IPS-18c (cell line): ENCODE data around the gene HDAC2.
"Not testable (repeated sequence)": the region's sequence is repeated elsewhere in the genome, so short reads cannot be mapped to it uniquely, and the experiment has no call there.

ENCODE experiments used
- H3K4me3 ChIP-seq: 2 replicates; pipeline ENCODE4 v1.7.0; 2013; ENCODE audit warnings: low read depth, mild to moderate bottlenecking, low read length, moderate library complexity; ENCODE audit not compliant: insufficient read depth
- H3K9me3 ChIP-seq: one replicate; pipeline ENCODE4 v1.6.1; 2013; ENCODE audit warnings: mild to moderate bottlenecking, low read length, moderate library complexity; ENCODE audit not compliant: control insufficient read depth, insufficient read depth

Gene HDAC2

GRCh38 chr6:113931907-113932306 lies 39.0 kb downstream of the HDAC2 start:
- H3K4me3 ChIP-seq, H3K9me3 ChIP-seq: not testable (repeated sequence)

GRCh38 chr6:113930183-113930582 lies 40.8 kb downstream of the HDAC2 start:
- H3K4me3 ChIP-seq, result no peak overlapping the region
- no peaks in the 10 kb centered on the region for H3K9me3 ChIP-seq

- Histone ChIP-seq H3K9me3 (no peaks in the 10 kb centered on the region), H3K4me3 (no peak overlapping the region)
Measured at GRCh38 chr6:113927001-113927400, 43.9 kb downstream of the HDAC2 start.

GRCh38 chr6:113925378-113925777 lies 45.6 kb downstream of the HDAC2 start:
- no peaks in the 10 kb centered on the region for H3K9me3 ChIP-seq

GRCh38 chr6:113924312-113924723 lies 46.6 kb downstream of the HDAC2 start:
- no peak overlapping the region for H3K4me3 ChIP-seq
- no peaks in the 10 kb centered on the region for H3K9me3 ChIP-seq

More at GRCh38 chr6:113925378-113925777, 45.6 kb downstream of the HDAC2 start:
- no peak overlapping the region for H3K4me3 ChIP-seq

- Histone ChIP-seq H3K4me3 (no peak overlapping the region), H3K9me3 (no peaks in the 10 kb centered on the region)
Measured at GRCh38 chr6:113923526-113923925, 47.4 kb downstream of the HDAC2 start.

- Histone ChIP-seq H3K4me3 (no peak overlapping the region), H3K9me3 (no peaks in the 10 kb centered on the region)
Measured at GRCh38 chr6:113921299-113921904, 49.5 kb downstream of the HDAC2 start.

- H3K9me3 ChIP-seq, result no peaks in the 10 kb centered on the region
Measured at GRCh38 chr6:113920663-113921267, 50.2 kb downstream of the HDAC2 start.

GRCh38 chr6:113910285-113910684 lies 60.7 kb downstream of the HDAC2 start:
- not testable (repeated sequence) for H3K9me3 ChIP-seq, H3K4me3 ChIP-seq

More at GRCh38 chr6:113920663-113921267, 50.2 kb downstream of the HDAC2 start:
- H3K4me3 ChIP-seq, result no peak overlapping the region

GRCh38 chr6:113909224-113909856 lies 61.6 kb downstream of the HDAC2 start:
- Histone ChIP-seq H3K4me3 (no peak overlapping the region), H3K9me3 (no peaks in the 10 kb centered on the region)

GRCh38 chr6:113908801-113909200 lies 62.1 kb downstream of the HDAC2 start:
- Histone ChIP-seq H3K4me3 (no peak overlapping the region), H3K9me3 (no peaks in the 10 kb centered on the region)

GRCh38 chr6:113907102-113907815 lies 63.7 kb downstream of the HDAC2 start:
- no peak overlapping the region for H3K4me3 ChIP-seq
- no peaks in the 10 kb centered on the region for H3K9me3 ChIP-seq

- H3K9me3 ChIP-seq, result no peaks in the 10 kb centered on the region
- no peak overlapping the region for H3K4me3 ChIP-seq
Measured at GRCh38 chr6:113903666-113904330, 67.2 kb downstream of the HDAC2 start.

- Histone ChIP-seq H3K4me3 (no peak overlapping the region), H3K9me3 (no peaks in the 10 kb centered on the region)
Measured at GRCh38 chr6:113901482-113901881, 69.5 kb downstream of the HDAC2 start.

GRCh38 chr6:113894712-113895674 lies 76.0 kb downstream of the HDAC2 start:
- peaks cover 2% of the 10 kb centered on the region for H3K9me3 ChIP-seq
- H3K4me3 ChIP-seq, result no peak overlapping the region

- H3K4me3 ChIP-seq, result no peak overlapping the region
- peaks cover 2% of the 10 kb centered on the region for H3K9me3 ChIP-seq
Measured at GRCh38 chr6:113893866-113894265, 77.1 kb downstream of the HDAC2 start.
